Keratinocyte (primary cell): ENCODE measurements around the gene RRP12. TPM values are rescaled to one million over a fixed set of nuclear protein-coding genes. Genes with fewer than 3 reads are reported as not detected.
"Not testable (repeated sequence)": the region's sequence is repeated elsewhere in the genome, so short reads cannot be mapped to it uniquely, and the experiment has no call there.

Experiments used
- DNase-seq: peaks from one replicate; pipeline ENCODE4 v3.0.0-alpha.2; 2011; ENCODE audit warnings: low read depth, missing footprints, low spot score
- FAIRE-seq: peaks from 2 replicates; lab custom pipeline; 2011; peaks lifted over from hg19 to GRCh38; lab: Jason Lieb, UNC
- H2AFZ ChIP-seq: 2 replicates; pipeline ENCODE4 v1.6.0; 2012; ENCODE audit warnings: low read length, control low read depth, inconsistent platforms; ENCODE audit not compliant: control insufficient read depth
- H3K27ac ChIP-seq: 2 replicates; pipeline ENCODE4 v1.5.1; 2011; ENCODE audit warnings: low read length; ENCODE audit not compliant: control insufficient read depth, insufficient read depth
- H3K27me3 ChIP-seq: 3 replicates; pipeline ENCODE4 v1.6.0; 2011; ENCODE audit warnings: low read length; ENCODE audit not compliant: control insufficient read depth, insufficient read depth; ENCODE audit errors: extremely low read depth
- H3K36me3 ChIP-seq, 2 experiments: 2 replicates in 1 of 2; 3 replicates in 1 of 2; pipeline ENCODE4 v1.5.1; 2011; ENCODE audit warnings: low read length in 2 of 2, mild to moderate bottlenecking in 1 of 2; ENCODE audit not compliant: control insufficient read depth in 2 of 2, insufficient read depth in 2 of 2; ENCODE audit errors: extremely low read depth in 1 of 2
- H3K4me1 ChIP-seq: 3 replicates; pipeline ENCODE4 v1.5.1; 2011; ENCODE audit warnings: low read length; ENCODE audit not compliant: control insufficient read depth, insufficient read depth; ENCODE audit errors: extremely low read depth
- H3K4me2 ChIP-seq: 3 replicates; pipeline ENCODE4 v1.6.0; 2011; ENCODE audit warnings: low read depth, low read length; ENCODE audit not compliant: control insufficient read depth, insufficient read depth; ENCODE audit errors: extremely low read depth
- H3K4me3 ChIP-seq, 3 experiments: fragments of 200-600 bp in 1 of 3; sonication (generic) in 1 of 3; 2 replicates in 2 of 3; 3 replicates in 1 of 3; pipeline ENCODE4 v1.5.1; 2011 to 2016; ENCODE audit warnings: low read length in 3 of 3, mild to moderate bottlenecking in 3 of 3, control low read depth in 2 of 3, inconsistent platforms in 1 of 3, low read depth in 1 of 3, mixed read lengths in 1 of 3, mixed run types in 1 of 3, moderate library complexity in 1 of 3; ENCODE audit not compliant: control insufficient read depth in 2 of 3, insufficient read depth in 2 of 3; ENCODE audit errors: extremely low read depth in 1 of 3
- H3K79me2 ChIP-seq: 2 replicates; pipeline ENCODE4 v1.6.0; 2012; ENCODE audit warnings: low read length; ENCODE audit not compliant: control insufficient read depth, insufficient read depth
- H3K9ac ChIP-seq: 3 replicates; pipeline ENCODE4 v1.6.0; 2011; ENCODE audit warnings: low read length; ENCODE audit not compliant: control insufficient read depth, insufficient read depth; ENCODE audit errors: extremely low read depth
- H3K9me1 ChIP-seq: 3 replicates; pipeline ENCODE4 v1.6.0; 2011; ENCODE audit warnings: low read length; ENCODE audit not compliant: control insufficient read depth, insufficient read depth; ENCODE audit errors: extremely low read depth
- H3K9me3 ChIP-seq: 2 replicates; pipeline ENCODE4 v1.5.1; 2012; ENCODE audit warnings: low read depth, low read length; ENCODE audit not compliant: control insufficient read depth
- H4K20me1 ChIP-seq: 3 replicates; pipeline ENCODE4 v1.6.0; 2011; ENCODE audit warnings: low read length; ENCODE audit not compliant: control insufficient read depth, insufficient read depth; ENCODE audit errors: extremely low read depth
- CTCF ChIP-seq, 3 experiments: IDR thresholded peaks in 1 of 3; conservative IDR thresholded peaks in 1 of 3; optimal IDR thresholded peaks in 1 of 3; 2 replicates in 2 of 3; 3 replicates in 1 of 3; pipeline versions ENCODE3 to v1.5.1; 2011; ENCODE audit warnings: low read length in 3 of 3, mild to moderate bottlenecking in 3 of 3, moderate library complexity in 2 of 3, control low read depth in 1 of 3, inconsistent platforms in 1 of 3; ENCODE audit not compliant: insufficient read depth in 2 of 3; ENCODE audit errors: extremely low read depth in 1 of 3
- EZH2 ChIP-seq: IDR thresholded peaks from one replicate; pipeline ENCODE4 v1.6.1; 2012; ENCODE audit warnings: inconsistent platforms, mild to moderate bottlenecking, low read length, moderate library complexity
- dilution Hi-C: fragments of 300-500 bp; cut with MboI; formaldehyde crosslinking; loops from one replicate; pipeline ENCODE4 v1.7.0; 2020; ENCODE audit warnings: low sequenced_read_pairs; ENCODE audit not compliant: extremely low pct_ligation_motif_present
- polyA plus RNA-seq, 5 experiments: library from polyadenylated mRNA; depleted of rRNA in 3 of 5; stranded (reverse) in 3 of 5; stranded (forward) in 1 of 5; unstranded in 1 of 5; fragments of >200 nt; gene quantifications; 1 replicate in 1 of 5; 2 replicates in 3 of 5; 3 replicates in 1 of 5; pipeline versions ENCODE4 v1.2.1 to v1.2.3, GENCODE V29; 2011 to 2012; ENCODE audit warnings: missing spikeins in 2 of 5, low read depth in 1 of 5, low replicate concordance in 1 of 5

Gene RRP12
- polyA plus RNA-seq, 1 donor (not counting 4 experiments of a cell fraction or from before 2014, with no cell fraction given): 14.8 TPM

- FAIRE-seq (no peak), DNase-seq (no peak)
- no peaks in the 10 kb centered on the region for H3K9me1 ChIP-seq
- no peak overlapping the region for H3K9ac ChIP-seq
- H3K9me3 ChIP-seq: no peaks in the 10 kb centered on the region
- peak overlapping the region; percentile 12 for H3K4me2 ChIP-seq
- no peaks in the 10 kb centered on the region for H3K79me2 ChIP-seq
- peaks cover 30% of the 10 kb centered on the region for H3K4me1 ChIP-seq
- no peaks in the 10 kb centered on the region for H3K36me3 ChIP-seq
- H3K27ac ChIP-seq: peak overlapping the region; percentile 17
- H2AFZ ChIP-seq: no peak overlapping the region
- dilution Hi-C loops: no loop called here
- H3K27me3 ChIP-seq: no peaks in the 10 kb centered on the region
- H4K20me1 ChIP-seq: no peaks in the 10 kb centered on the region
- H3K4me3 ChIP-seq: peak overlapping the region in 1 of 3 experiments; percentile 4
- TF ChIP-seq EZH2 (no peak), CTCF (optimal IDR thresholded peaks at IDR 0.05 in 1 of 3, IDR thresholded peaks at IDR 0.05 in 1 of 3, conservative IDR thresholded peaks at IDR 0.05 in 1 of 3; ENCODE audit: extremely low read depth in 1 of 3, insufficient read depth in 2 of 3, low read length in 3 of 3) (no peak)
Observed at GRCh38 chr10:97407952-97408248, 6.8 kb upstream of the RRP12 start.

- H3K4me2 ChIP-seq: peak overlapping the region; percentile 12
- peak overlapping the region; percentile 36 for H3K27ac ChIP-seq
- no peak for DNase-seq
- no peaks in the 10 kb centered on the region for H4K20me1 ChIP-seq
- H3K4me3 ChIP-seq: no peak overlapping the region
- TF ChIP-seq EZH2 (no peak), CTCF (optimal IDR thresholded peaks at IDR 0.05 in 1 of 3, IDR thresholded peaks at IDR 0.05 in 1 of 3, conservative IDR thresholded peaks at IDR 0.05 in 1 of 3; ENCODE audit: extremely low read depth in 1 of 3, insufficient read depth in 2 of 3, low read length in 3 of 3) (peak; percentile 53 to 83 (median 83))
- dilution Hi-C loops: no loop called here
- peaks cover 25% of the 10 kb centered on the region for H3K4me1 ChIP-seq
- no peak overlapping the region for H2AFZ ChIP-seq
- no peaks in the 10 kb centered on the region for H3K9me3 ChIP-seq
- no peaks in the 10 kb centered on the region for H3K79me2 ChIP-seq
- peak; percentile 67 for FAIRE-seq
- H3K27me3 ChIP-seq: no peaks in the 10 kb centered on the region
- no peaks in the 10 kb centered on the region for H3K9me1 ChIP-seq
- H3K9ac ChIP-seq: no peak overlapping the region
- H3K36me3 ChIP-seq: no peaks in the 10 kb centered on the region
Observed at GRCh38 chr10:97407211-97407951, 6.2 kb upstream of the RRP12 start.

- H3K9ac ChIP-seq, H3K4me2 ChIP-seq, H3K9me1 ChIP-seq, H3K79me2 ChIP-seq, H3K9me3 ChIP-seq, H3K27me3 ChIP-seq, H3K36me3 ChIP-seq, DNase-seq, FAIRE-seq, dilution Hi-C loops, H4K20me1 ChIP-seq, H3K4me3 ChIP-seq: not testable (repeated sequence)
- H3K4me1 ChIP-seq: peaks cover 21% of the 10 kb centered on the region
- peak overlapping the region; percentile 6 for H2AFZ ChIP-seq
- H3K27ac ChIP-seq: peak overlapping the region; percentile 36
Observed at GRCh38 chr10:97406483-97406882, 5.3 kb upstream of the RRP12 start.
